HG03457 (cell line): Measurements from ENCODE around the gene ATIC.
A peak's percentile ranks its signal among the peaks of the same experiment; 100 is the strongest.
"Not testable (repeated sequence)": the region's sequence is repeated elsewhere in the genome, so short reads cannot be mapped to it uniquely, and the experiment has no call there.

Experiments
- ATAC-seq: cut with Tn5 transposase; IDR thresholded peaks from one replicate; pipeline ENCODE4 v1.9.1; 2021; ENCODE audit warnings: moderate number of reproducible peaks; ENCODE audit not compliant: unreplicated experiment

Gene ATIC

GRCh38 chr2:215311625-215312396 lies at the start of gene ATIC:
ATIC (plus strand) TSS chr2:215312059; CDS start chr2:215312143, 84 bp downstream.
- ATAC-seq = peak; percentile 99

GRCh38 chr2:215262303-215262702 lies 49.6 kb upstream of the ATIC start:
- no peak for ATAC-seq

GRCh38 chr2:215262741-215263362 lies 49.0 kb upstream of the ATIC start:
- ATAC-seq = no peak

DNA sequence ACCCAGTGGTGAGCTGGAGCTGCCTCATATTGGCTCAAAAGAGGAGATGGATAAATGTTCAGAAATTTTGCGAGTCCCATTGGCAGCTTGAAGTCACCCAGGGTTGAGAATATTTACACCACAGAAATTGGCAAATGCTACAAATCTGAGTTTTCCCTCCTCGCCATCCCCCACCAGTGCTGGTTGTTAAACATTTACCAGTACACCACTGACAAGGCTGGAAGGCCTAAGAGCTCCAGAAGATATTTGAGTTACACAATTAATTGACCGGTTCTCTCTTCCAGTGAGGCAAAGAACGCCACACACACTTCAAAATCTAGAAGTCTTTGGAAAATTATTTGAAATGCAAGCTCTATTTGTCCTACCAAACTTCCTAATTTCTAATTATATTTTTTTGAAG lies 47.5 kb upstream of the ATIC start:
- no peak for ATAC-seq

- no peak for ATAC-seq
These were observed 42.3 kb upstream of the ATIC start for GRCh38 chr2:215269397-215270117.

GRCh38 chr2:215270118-215270451 lies 41.8 kb upstream of the ATIC start:
- no peak for ATAC-seq

DNA sequence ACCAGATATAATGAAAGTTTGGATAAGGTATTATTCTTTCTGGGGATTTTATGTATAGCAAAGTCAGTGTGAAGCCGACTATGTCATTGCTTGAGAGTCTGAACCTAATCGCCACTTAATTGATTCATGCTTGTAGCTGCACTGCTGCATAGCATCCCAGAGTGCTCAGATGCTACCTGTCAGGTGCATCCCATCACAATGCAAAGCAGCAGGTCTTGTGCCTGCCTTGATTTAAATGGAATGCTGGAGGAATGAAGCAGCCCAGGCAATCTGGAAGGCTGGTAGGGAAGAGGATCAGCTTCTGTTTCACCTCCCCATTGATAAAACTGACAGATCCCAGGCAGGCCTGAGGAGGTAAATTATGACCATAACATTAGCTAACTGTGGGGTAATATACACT lies 40.4 kb upstream of the ATIC start:
- ATAC-seq = no peak

- ATAC-seq = no peak
These were observed 38.9 kb upstream of the ATIC start for GRCh38 chr2:215272918-215273317.

GRCh38 chr2:215274829-215275228 lies 37.0 kb upstream of the ATIC start:
- ATAC-seq = no peak

GRCh38 chr2:215275824-215276223 lies 36.0 kb upstream of the ATIC start:
- ATAC-seq = no peak

DNA sequence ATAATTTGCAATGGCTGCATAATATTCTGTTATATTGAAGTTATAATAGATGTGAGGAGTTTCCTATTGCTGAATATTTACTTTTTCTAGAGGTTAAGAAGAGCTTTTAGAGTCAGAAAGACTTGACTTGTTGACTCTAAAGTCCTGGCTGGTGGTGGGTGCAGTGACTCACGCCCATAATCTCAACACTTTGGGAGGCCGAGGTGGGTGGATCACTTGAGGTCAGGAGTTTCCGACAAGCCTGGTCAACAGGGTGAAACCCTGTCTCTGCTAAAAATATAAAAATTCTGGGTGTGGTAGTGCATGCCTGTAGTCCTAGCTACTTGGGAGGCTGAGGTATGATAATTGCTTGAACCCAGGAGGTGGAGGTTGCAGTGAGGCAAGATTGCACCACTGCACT lies 33.9 kb upstream of the ATIC start:
- ATAC-seq = no peak

DNA sequence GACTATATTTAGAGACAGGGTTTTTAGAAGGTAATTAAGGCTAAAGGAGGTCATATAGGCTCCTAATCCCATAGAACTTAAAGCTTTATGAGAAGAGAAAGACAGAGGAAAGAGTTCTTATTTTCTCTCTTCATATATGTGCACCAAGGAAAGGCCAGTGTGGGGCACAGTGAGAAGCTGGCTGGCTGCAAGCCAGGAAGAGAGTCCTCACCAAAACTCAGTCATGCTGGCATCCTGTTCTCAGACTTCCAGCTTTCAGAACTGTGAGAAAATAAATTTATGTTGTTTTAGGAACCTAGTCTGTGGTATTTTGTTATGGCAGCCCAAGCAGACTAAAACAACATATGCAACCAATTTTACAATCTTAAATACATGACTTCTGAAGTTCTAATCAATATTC lies 31.5 kb upstream of the ATIC start:
- peak; percentile 61 for ATAC-seq

GRCh38 chr2:215283221-215283620 lies 28.6 kb upstream of the ATIC start:
- no peak for ATAC-seq

DNA sequence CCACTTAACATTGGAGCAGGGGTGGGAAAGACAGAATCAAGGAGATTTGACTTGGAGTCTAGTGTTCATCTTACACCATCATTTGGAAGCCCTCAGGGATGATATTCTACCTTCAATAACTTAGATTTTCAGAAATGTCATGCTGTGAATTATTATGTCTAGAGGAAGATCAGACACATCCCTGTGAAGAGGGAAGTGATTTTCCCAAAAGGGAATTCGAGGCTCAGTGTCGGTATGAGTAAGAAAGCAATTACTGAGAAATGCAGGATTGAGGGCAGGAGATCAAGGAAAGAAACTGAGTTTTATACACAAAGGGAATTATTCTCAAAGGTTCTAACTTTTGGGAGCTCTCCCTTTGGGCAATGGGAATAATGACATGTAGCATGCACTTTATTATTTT lies 25.6 kb upstream of the ATIC start:
- no peak for ATAC-seq

- no peak for ATAC-seq
These were observed 23.6 kb upstream of the ATIC start for GRCh38 chr2:215288112-215288815.

DNA sequence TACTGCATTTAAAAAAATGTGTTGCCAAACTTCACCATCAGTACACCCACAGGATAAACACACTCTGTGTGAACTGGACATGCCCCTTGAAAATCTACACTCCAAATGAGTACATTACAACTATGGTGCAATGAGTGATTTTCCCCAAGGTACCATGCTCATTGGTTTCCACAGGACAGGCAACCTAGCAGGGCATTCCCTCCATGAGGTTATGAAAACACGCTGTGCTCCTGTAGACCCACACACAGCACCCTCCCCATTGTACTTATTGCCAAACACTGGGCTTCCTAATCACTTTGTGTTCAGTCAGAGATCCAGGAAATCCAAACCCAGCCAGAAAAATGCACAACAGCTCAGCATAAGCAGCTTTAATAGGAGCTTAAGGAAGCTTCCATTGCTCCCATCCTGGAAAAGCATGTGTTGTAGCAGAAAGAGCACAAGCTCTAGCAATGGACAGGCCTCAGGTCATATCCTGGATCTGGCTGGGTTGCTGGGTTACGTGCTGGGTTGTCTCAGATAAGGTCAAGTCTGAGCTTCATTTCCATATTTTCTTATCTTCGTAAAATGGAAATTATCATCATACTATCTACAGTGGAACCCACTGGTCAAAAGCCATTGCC lies 20.8 kb upstream of the ATIC start:
- no peak for ATAC-seq

DNA sequence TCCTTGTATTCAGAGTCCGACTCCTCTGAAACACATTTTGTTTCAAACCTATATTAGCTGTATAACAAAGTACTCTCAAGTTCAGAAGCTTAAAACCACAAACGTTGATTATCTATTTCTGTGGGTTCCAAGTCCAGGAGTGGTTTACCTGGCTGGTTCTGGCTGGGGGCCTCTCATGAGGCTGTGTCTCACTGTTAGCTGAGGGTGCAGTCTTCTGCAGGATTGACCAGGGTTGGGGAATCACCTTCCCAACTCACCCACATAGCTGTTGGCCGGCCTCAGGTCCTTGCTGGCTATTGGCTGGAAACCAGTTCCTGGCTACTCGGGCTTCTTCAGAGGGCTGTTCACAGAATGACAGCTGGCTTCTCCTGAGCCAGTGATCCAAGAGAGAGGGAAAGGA lies 18.0 kb upstream of the ATIC start:
- ATAC-seq = no peak

DNA sequence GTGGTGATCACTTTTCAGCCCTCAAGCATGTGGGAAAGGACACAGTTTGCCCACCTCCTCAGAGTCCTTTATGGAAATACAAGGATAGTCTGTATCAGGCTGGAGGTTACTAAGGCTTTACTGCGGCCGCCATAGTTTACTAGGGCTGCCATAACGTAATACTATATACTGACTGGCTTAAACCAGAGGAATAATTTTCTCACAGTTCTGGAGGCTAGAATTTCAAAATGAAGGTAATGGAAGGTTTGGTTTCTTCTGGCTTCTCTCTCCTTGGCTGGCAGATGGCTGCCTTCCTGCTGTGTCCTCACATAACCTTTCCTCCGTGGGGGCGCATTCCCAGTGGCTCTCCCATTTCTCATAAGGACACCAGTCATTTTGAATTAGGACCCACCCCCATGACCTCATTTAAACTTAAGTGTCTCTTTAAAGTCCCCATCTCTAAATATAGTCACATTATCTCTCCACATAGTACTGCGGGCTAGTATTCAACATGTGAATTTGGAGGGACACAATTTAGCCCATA lies 12.5 kb upstream of the ATIC start:
- no peak for ATAC-seq

GRCh38 chr2:215301994-215302393 lies 9.9 kb upstream of the ATIC start:
- no peak for ATAC-seq

GRCh38 chr2:215311259-215311624 lies 617 bp upstream of the ATIC start:
- not testable (repeated sequence) for ATAC-seq

GRCh38 chr2:215313255-215313613 lies 1.4 kb downstream of the ATIC start:
- no peak for ATAC-seq
